Ishikawa (cell line): Measurements from ENCODE around the gene C5.

Source experiments
- CEBPB ChIP-seq: IDR thresholded peaks from 2 replicates; pipeline ENCODE4 v1.6.1; 2012
- CREB1 ChIP-seq: IDR thresholded peaks from 2 replicates; pipeline ENCODE4 v1.6.1; 2012; ENCODE audit warnings: low read depth
- EP300 ChIP-seq: IDR thresholded peaks from 2 replicates; pipeline ENCODE4 v1.6.1; 2012; ENCODE audit warnings: borderline replicate concordance
- FOXM1 ChIP-seq: IDR thresholded peaks from 2 replicates; pipeline ENCODE4 v1.6.1; 2012; ENCODE audit warnings: low read depth, borderline replicate concordance
- NFIC ChIP-seq: IDR thresholded peaks from 2 replicates; pipeline ENCODE4 v1.6.1; 2012
- REST ChIP-seq: IDR thresholded peaks from 2 replicates; pipeline ENCODE4 v1.6.1; 2012; ENCODE audit warnings: low read depth, mild to moderate bottlenecking
- TAF1 ChIP-seq: IDR thresholded peaks from 2 replicates; pipeline ENCODE4 v1.6.1; 2012; ENCODE audit warnings: low read depth, mild to moderate bottlenecking
- TCF12 ChIP-seq: IDR thresholded peaks from 2 replicates; pipeline ENCODE4 v1.6.1; 2012; ENCODE audit warnings: low read depth
- USF1 ChIP-seq: IDR thresholded peaks from 2 replicates; pipeline ENCODE4 v1.6.1; 2012
- YY1 ChIP-seq: IDR thresholded peaks from 2 replicates; pipeline ENCODE4 v1.6.1; 2012; ENCODE audit warnings: low read depth

- TF ChIP-seq CEBPB = no peak
- TF ChIP-seq NFIC = no peak
- TF ChIP-seq CREB1 = no peak
- no peak for TF ChIP-seq REST
- TF ChIP-seq EP300 = no peak
- no peak for TF ChIP-seq USF1
- no peak for TF ChIP-seq YY1
- no peak for TF ChIP-seq TAF1
- no peak for TF ChIP-seq TCF12
- no peak for TF ChIP-seq FOXM1
Observed at GRCh38 chr9:121085661-121086060, 35.6 kb upstream of the C5 start.
